ENCODE results near the gene PPIL4.
"Not testable (repeated sequence)": the region's sequence is repeated elsewhere in the genome, so short reads cannot be mapped to it uniquely, and the experiment has no call there.

PPIL4 gene

DNA sequence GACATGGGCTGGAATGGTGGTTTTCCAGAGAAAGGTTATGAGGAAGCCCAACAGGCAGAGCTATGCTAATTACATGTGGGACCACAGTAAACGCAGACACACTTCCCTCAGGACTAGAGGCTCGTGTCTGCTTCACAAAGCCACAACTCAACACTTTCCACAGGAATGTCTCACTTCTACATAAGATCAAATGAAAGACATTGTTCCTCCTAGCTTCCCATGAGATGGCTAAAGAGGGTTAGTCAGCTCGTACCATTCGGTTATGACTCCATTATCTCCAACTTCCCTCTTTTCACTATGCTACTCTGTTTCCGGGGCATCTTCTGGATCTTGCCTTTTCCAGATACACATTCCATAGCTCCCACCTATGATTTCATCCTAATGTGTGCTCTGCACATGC is 31.9 kb downstream of the PPIL4 start:
- H3K27me3 ChIP-seq (ENCODE audit: control insufficient read depth, insufficient read depth, low read length), result no peaks in the 10 kb centered on the region
- H3K4me3 ChIP-seq (ENCODE audit: low read length), result no peak overlapping the region
- H3K27ac ChIP-seq (ENCODE audit: low read length), result no peak overlapping the region
- no peaks in the 10 kb centered on the region for H3K4me1 ChIP-seq (ENCODE audit: control insufficient read depth, low read depth, low read length)
- no peaks in the 10 kb centered on the region for H3K9me3 ChIP-seq (ENCODE audit: control insufficient read depth, low read depth, low read length)
- H3K36me3 ChIP-seq (ENCODE audit: control insufficient read depth, low read depth, low read length), result peaks cover 9% of the 10 kb centered on the region
- H3K9ac ChIP-seq (ENCODE audit: low read length), result no peak overlapping the region

GRCh38 chr6:149510793-149511512 is 34.9 kb downstream of the PPIL4 start:
- H3K4me1 ChIP-seq (ENCODE audit: control insufficient read depth, low read depth, low read length), result peaks cover 5% of the 10 kb centered on the region
- H3K9ac ChIP-seq (ENCODE audit: low read length), result no peak overlapping the region
- no peak overlapping the region for H3K27ac ChIP-seq (ENCODE audit: low read length)
- H3K4me3 ChIP-seq (ENCODE audit: low read length), result no peak overlapping the region
- peaks cover 5% of the 10 kb centered on the region for H3K36me3 ChIP-seq (ENCODE audit: control insufficient read depth, low read depth, low read length)
- H3K27me3 ChIP-seq (ENCODE audit: control insufficient read depth, insufficient read depth, low read length), result no peaks in the 10 kb centered on the region
- no peaks in the 10 kb centered on the region for H3K9me3 ChIP-seq (ENCODE audit: control insufficient read depth, low read depth, low read length)

DNA sequence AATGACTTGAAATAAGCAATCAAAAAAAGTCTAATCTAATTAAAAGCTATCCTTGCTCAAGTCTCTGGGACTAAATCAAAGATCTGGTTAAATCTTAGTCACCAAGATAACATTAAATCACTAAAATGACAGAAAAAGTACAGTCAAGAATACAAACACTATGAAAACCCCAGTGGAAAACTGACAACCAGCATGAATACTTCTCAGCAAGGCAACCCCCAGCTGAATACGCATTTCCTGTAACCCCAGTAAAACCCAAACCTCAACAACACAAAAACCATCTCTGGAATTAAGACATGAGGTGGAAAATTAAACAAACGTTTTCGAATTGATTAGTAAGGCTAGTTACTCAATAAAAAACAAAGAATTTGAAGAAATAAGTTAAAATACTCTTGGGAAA is 37.4 kb downstream of the PPIL4 start:
- H3K36me3 ChIP-seq (ENCODE audit: control insufficient read depth, low read depth, low read length), result peaks cover 11% of the 10 kb centered on the region
- H3K4me3 ChIP-seq (ENCODE audit: low read length), result no peak overlapping the region
- H3K27ac ChIP-seq (ENCODE audit: low read length), result no peak overlapping the region
- no peak overlapping the region for H3K9ac ChIP-seq (ENCODE audit: low read length)
- H3K27me3 ChIP-seq (ENCODE audit: control insufficient read depth, insufficient read depth, low read length), result no peaks in the 10 kb centered on the region
- peaks cover 5% of the 10 kb centered on the region for H3K4me1 ChIP-seq (ENCODE audit: control insufficient read depth, low read depth, low read length)
- H3K9me3 ChIP-seq (ENCODE audit: control insufficient read depth, low read depth, low read length), result no peaks in the 10 kb centered on the region

DNA sequence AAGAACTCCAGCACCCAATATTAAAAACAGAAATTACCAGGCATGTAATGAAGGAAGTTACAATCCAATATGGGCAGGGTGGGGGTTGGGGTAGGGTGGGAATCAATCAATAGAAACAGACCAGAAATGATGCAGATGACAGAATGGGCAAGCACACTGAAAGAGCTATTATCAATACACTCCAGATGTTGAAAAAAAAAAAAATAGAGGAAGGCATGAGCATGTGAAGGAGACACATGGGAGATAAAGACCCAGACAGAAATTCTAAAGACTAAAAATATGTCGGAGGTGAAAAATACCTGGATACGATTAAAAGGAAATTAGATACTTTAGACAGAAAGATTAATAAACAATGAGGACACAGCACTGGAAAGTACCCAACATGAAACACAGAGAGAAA is 42.0 kb downstream of the PPIL4 start:
- Histone ChIP-seq H3K36me3 (ENCODE audit: control insufficient read depth, low read depth, low read length) (peaks cover 7% of the 10 kb centered on the region), H3K4me3 (ENCODE audit: low read length) (no peak overlapping the region), H3K4me1 (ENCODE audit: control insufficient read depth, low read depth, low read length) (peaks cover 5% of the 10 kb centered on the region)

GRCh38 chr6:149503276-149503675 is 42.6 kb downstream of the PPIL4 start:
- Histone ChIP-seq H3K36me3 (ENCODE audit: control insufficient read depth, low read depth, low read length) (peaks cover 7% of the 10 kb centered on the region), H3K4me1 (ENCODE audit: control insufficient read depth, low read depth, low read length) (peaks cover under 1% of the 10 kb centered on the region), H3K27ac (ENCODE audit: low read length) (no peak overlapping the region)

More for the DNA sequence above, 42.0 kb downstream of the PPIL4 start:
- no peaks in the 10 kb centered on the region for H3K9me3 ChIP-seq (ENCODE audit: control insufficient read depth, low read depth, low read length)
- H3K27me3 ChIP-seq (ENCODE audit: control insufficient read depth, insufficient read depth, low read length), result no peaks in the 10 kb centered on the region
- no peak overlapping the region for H3K27ac ChIP-seq (ENCODE audit: low read length)
- no peak overlapping the region for H3K9ac ChIP-seq (ENCODE audit: low read length)

GRCh38 chr6:149501768-149502167 is 44.1 kb downstream of the PPIL4 start:
- Histone ChIP-seq H3K4me3 (ENCODE audit: low read length) (no peak overlapping the region), H3K27ac (ENCODE audit: low read length) (no peak overlapping the region), H3K9ac (ENCODE audit: low read length) (no peak overlapping the region), H3K4me1 (ENCODE audit: control insufficient read depth, low read depth, low read length) (no peaks in the 10 kb centered on the region), H3K9me3 (ENCODE audit: control insufficient read depth, low read depth, low read length) (no peaks in the 10 kb centered on the region), H3K36me3 (ENCODE audit: control insufficient read depth, low read depth, low read length) (peaks cover 7% of the 10 kb centered on the region), H3K27me3 (ENCODE audit: control insufficient read depth, insufficient read depth, low read length) (no peaks in the 10 kb centered on the region)

More at GRCh38 chr6:149503276-149503675, 42.6 kb downstream of the PPIL4 start:
- H3K4me3 ChIP-seq (ENCODE audit: low read length), result no peak overlapping the region
- H3K9ac ChIP-seq (ENCODE audit: low read length), result no peak overlapping the region
- no peaks in the 10 kb centered on the region for H3K9me3 ChIP-seq (ENCODE audit: control insufficient read depth, low read depth, low read length)
- no peaks in the 10 kb centered on the region for H3K27me3 ChIP-seq (ENCODE audit: control insufficient read depth, insufficient read depth, low read length)

- H3K9ac ChIP-seq (ENCODE audit: low read length), result no peak overlapping the region
- no peaks in the 10 kb centered on the region for H3K9me3 ChIP-seq (ENCODE audit: control insufficient read depth, low read depth, low read length)
- peaks cover 7% of the 10 kb centered on the region for H3K36me3 ChIP-seq (ENCODE audit: control insufficient read depth, low read depth, low read length)
- no peaks in the 10 kb centered on the region for H3K4me1 ChIP-seq (ENCODE audit: control insufficient read depth, low read depth, low read length)
- H3K27ac ChIP-seq (ENCODE audit: low read length), result no peak overlapping the region
- no peak overlapping the region for H3K4me3 ChIP-seq (ENCODE audit: low read length)
- H3K27me3 ChIP-seq (ENCODE audit: control insufficient read depth, insufficient read depth, low read length), result no peaks in the 10 kb centered on the region
These were observed 44.6 kb downstream of the PPIL4 start for GRCh38 chr6:149501201-149501600.

GRCh38 chr6:149500096-149500495 is 45.7 kb downstream of the PPIL4 start:
- Histone ChIP-seq H3K9me3 (ENCODE audit: control insufficient read depth, low read depth, low read length) (no peaks in the 10 kb centered on the region), H3K27ac (ENCODE audit: low read length) (no peak overlapping the region), H3K4me3 (ENCODE audit: low read length) (no peak overlapping the region), H3K9ac (ENCODE audit: low read length) (no peak overlapping the region), H3K27me3 (ENCODE audit: control insufficient read depth, insufficient read depth, low read length) (no peaks in the 10 kb centered on the region), H3K4me1 (ENCODE audit: control insufficient read depth, low read depth, low read length) (no peaks in the 10 kb centered on the region), H3K36me3 (ENCODE audit: control insufficient read depth, low read depth, low read length) (peaks cover under 1% of the 10 kb centered on the region)

- no peak overlapping the region for H3K4me3 ChIP-seq (ENCODE audit: low read length)
- H3K27ac ChIP-seq (ENCODE audit: low read length), result no peak overlapping the region
- H3K4me1 ChIP-seq (ENCODE audit: control insufficient read depth, low read depth, low read length), result no peaks in the 10 kb centered on the region
- no peaks in the 10 kb centered on the region for H3K36me3 ChIP-seq (ENCODE audit: control insufficient read depth, low read depth, low read length)
- H3K27me3 ChIP-seq (ENCODE audit: control insufficient read depth, insufficient read depth, low read length), result no peaks in the 10 kb centered on the region
- no peaks in the 10 kb centered on the region for H3K9me3 ChIP-seq (ENCODE audit: control insufficient read depth, low read depth, low read length)
- no peak overlapping the region for H3K9ac ChIP-seq (ENCODE audit: low read length)
These were observed 46.8 kb downstream of the PPIL4 start for GRCh38 chr6:149499066-149499465.

GRCh38 chr6:149497365-149497764 is 48.5 kb downstream of the PPIL4 start:
- H3K27ac ChIP-seq (ENCODE audit: low read length), result no peak overlapping the region
- no peaks in the 10 kb centered on the region for H3K27me3 ChIP-seq (ENCODE audit: control insufficient read depth, insufficient read depth, low read length)
- no peaks in the 10 kb centered on the region for H3K36me3 ChIP-seq (ENCODE audit: control insufficient read depth, low read depth, low read length)
- no peaks in the 10 kb centered on the region for H3K4me1 ChIP-seq (ENCODE audit: control insufficient read depth, low read depth, low read length)
- no peak overlapping the region for H3K9ac ChIP-seq (ENCODE audit: low read length)
- H3K4me3 ChIP-seq (ENCODE audit: low read length), result no peak overlapping the region
- H3K9me3 ChIP-seq (ENCODE audit: control insufficient read depth, low read depth, low read length), result no peaks in the 10 kb centered on the region

DNA sequence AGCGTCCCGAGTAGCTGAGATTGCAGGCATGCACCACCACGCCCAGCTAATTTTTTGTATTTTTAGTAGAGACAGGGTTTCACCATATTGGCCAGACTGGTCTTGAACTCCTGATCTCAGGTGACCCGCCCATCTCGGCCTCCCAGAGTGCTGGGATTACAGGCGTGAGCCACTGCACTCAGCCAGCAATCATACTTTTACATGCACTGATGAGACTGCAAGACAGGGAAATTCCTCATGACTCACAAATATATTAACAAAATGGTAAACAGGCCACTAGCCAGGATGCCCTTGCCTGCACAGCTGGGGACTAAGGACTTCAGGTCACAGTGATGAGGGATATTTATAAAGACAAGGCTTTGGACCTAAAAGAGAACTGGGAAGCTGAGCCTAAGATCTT is 49.2 kb downstream of the PPIL4 start:
- not testable (repeated sequence) for H3K4me3 ChIP-seq (ENCODE audit: low read length); H3K27ac ChIP-seq (ENCODE audit: low read length); H3K4me1 ChIP-seq (ENCODE audit: control insufficient read depth, low read depth, low read length); H3K9me3 ChIP-seq (ENCODE audit: control insufficient read depth, low read depth, low read length); H3K9ac ChIP-seq (ENCODE audit: low read length); H3K36me3 ChIP-seq (ENCODE audit: control insufficient read depth, low read depth, low read length); H3K27me3 ChIP-seq (ENCODE audit: control insufficient read depth, insufficient read depth, low read length)

GRCh38 chr6:149495349-149496016 is 50.4 kb downstream of the PPIL4 start:
- not testable (repeated sequence) for H3K4me1 ChIP-seq (ENCODE audit: control insufficient read depth, low read depth, low read length); H3K4me3 ChIP-seq (ENCODE audit: low read length); H3K27ac ChIP-seq (ENCODE audit: low read length); H3K27me3 ChIP-seq (ENCODE audit: control insufficient read depth, insufficient read depth, low read length); H3K9me3 ChIP-seq (ENCODE audit: control insufficient read depth, low read depth, low read length); H3K36me3 ChIP-seq (ENCODE audit: control insufficient read depth, low read depth, low read length); H3K9ac ChIP-seq (ENCODE audit: low read length)
